Measurements from ENCODE around the gene PRSS35.

GRCh38 chr6:83558975-83559374, 46.6 kb downstream of the PRSS35 start:
- TF ChIP-seq EP300 (IDR thresholded peaks at IDR 0.05) (no peak), POLR2A (IDR thresholded peaks at IDR 0.05; ENCODE audit: low read depth) (no peak), POLR2AphosphoS5 (IDR thresholded peaks at IDR 0.05) (no peak)
- TF ChIP-seq, protein P1, sequence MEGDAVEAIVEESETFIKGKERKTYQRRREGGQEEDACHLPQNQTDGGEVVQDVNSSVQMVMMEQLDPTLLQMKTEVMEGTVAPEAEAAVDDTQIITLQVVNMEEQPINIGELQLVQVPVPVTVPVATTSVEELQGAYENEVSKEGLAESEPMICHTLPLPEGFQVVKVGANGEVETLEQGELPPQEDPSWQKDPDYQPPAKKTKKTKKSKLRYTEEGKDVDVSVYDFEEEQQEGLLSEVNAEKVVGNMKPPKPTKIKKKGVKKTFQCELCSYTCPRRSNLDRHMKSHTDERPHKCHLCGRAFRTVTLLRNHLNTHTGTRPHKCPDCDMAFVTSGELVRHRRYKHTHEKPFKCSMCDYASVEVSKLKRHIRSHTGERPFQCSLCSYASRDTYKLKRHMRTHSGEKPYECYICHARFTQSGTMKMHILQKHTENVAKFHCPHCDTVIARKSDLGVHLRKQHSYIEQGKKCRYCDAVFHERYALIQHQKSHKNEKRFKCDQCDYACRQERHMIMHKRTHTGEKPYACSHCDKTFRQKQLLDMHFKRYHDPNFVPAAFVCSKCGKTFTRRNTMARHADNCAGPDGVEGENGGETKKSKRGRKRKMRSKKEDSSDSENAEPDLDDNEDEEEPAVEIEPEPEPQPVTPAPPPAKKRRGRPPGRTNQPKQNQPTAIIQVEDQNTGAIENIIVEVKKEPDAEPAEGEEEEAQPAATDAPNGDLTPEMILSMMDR (IDR thresholded peaks at IDR 0.05) = no peak

Data from esophagus muscularis mucosa (tissue), 4 donors.